ENCODE data around the gene BTG2. TPM values are rescaled to one million over a fixed set of nuclear protein-coding genes. Genes with fewer than 3 reads are reported as not detected.

Gene BTG2
- total and polyA plus RNA-seq, 2 experiments from 2014 or later = 6.3 to 9.1 TPM

DNA sequence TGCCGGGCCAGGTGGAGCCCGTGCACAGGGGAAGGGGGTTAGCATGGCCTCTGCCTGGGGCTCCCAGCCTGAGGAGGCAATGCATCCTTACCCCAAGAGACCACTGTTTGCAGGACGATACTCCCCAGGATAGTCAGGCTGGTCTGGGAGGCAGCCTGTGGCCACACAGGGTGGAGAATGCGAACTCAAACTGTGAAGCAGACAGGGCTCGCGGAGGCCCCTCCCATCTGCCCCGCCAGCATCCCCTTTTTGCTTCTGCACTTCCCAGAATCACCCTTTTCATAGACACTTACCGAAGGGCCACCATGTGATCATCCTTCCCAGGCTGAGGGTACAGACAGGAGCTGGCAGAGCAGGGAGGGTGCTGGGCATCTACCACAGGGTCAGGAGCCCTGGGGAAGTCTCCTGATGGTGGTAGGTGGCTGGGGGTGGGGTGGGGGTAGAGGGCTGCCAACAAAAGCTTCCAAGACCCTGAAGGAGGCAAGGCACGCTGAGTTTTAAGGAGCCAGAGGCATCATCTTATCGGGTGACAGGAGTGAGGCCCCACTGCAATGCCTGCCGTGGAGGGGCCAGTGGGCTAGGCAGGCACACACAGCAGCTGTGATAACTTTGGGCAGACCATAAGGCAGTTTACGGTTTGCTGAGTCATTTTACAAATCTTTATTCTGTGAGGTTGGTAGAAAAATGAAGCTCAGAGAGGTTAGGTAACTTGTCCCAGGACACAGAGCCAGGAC lies 31.3 kb upstream of the BTG2 start:
- Histone ChIP-seq H3K27ac (ENCODE audit: low read depth) (no peak overlapping the region), H3F3A (replicated peaks; ENCODE audit: low read depth) (no peaks in the 10 kb centered on the region), H3K27me3 (ENCODE audit: insufficient read depth) (peaks cover 29% of the 10 kb centered on the region), H3K9me2 (ENCODE audit: insufficient read depth) (no peaks in the 10 kb centered on the region), H2AFZ (peak overlapping the region; percentile 98), H4K20me1 (replicated peaks; ENCODE audit: insufficient read depth) (no peaks in the 10 kb centered on the region), H3K4me3 (peak overlapping the region; percentile 67), H3K4me2 (peak overlapping the region; percentile 92), H3K4me1 (ENCODE audit: insufficient read depth) (peaks cover 14% of the 10 kb centered on the region; the same call in 1 of the 2 replicates), H3K79me2 (replicated peaks; ENCODE audit: insufficient read depth) (no peaks in the 10 kb centered on the region), H3K36me3 (ENCODE audit: insufficient read depth) (no peaks in the 10 kb centered on the region)
- ATAC-seq (peak; percentile 30), DNase-seq (ENCODE audit: low spot score) (peak; percentile 54)
- TF ChIP-seq, protein P1, sequence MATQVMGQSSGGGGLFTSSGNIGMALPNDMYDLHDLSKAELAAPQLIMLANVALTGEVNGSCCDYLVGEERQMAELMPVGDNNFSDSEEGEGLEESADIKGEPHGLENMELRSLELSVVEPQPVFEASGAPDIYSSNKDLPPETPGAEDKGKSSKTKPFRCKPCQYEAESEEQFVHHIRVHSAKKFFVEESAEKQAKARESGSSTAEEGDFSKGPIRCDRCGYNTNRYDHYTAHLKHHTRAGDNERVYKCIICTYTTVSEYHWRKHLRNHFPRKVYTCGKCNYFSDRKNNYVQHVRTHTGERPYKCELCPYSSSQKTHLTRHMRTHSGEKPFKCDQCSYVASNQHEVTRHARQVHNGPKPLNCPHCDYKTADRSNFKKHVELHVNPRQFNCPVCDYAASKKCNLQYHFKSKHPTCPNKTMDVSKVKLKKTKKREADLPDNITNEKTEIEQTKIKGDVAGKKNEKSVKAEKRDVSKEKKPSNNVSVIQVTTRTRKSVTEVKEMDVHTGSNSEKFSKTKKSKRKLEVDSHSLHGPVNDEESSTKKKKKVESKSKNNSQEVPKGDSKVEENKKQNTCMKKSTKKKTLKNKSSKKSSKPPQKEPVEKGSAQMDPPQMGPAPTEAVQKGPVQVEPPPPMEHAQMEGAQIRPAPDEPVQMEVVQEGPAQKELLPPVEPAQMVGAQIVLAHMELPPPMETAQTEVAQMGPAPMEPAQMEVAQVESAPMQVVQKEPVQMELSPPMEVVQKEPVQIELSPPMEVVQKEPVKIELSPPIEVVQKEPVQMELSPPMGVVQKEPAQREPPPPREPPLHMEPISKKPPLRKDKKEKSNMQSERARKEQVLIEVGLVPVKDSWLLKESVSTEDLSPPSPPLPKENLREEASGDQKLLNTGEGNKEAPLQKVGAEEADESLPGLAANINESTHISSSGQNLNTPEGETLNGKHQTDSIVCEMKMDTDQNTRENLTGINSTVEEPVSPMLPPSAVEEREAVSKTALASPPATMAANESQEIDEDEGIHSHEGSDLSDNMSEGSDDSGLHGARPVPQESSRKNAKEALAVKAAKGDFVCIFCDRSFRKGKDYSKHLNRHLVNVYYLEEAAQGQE (IDR thresholded peaks at IDR 0.05; ENCODE audit: unreplicated experiment) = no peak
- no peak for TF ChIP-seq ZNF462 (CRISPR knock-in tag; IDR thresholded peaks at IDR 0.05)
- no peak for TF ChIP-seq ZNF114 (CRISPR knock-in tag; IDR thresholded peaks at IDR 0.05)
- TF ChIP-seq, protein P2, sequence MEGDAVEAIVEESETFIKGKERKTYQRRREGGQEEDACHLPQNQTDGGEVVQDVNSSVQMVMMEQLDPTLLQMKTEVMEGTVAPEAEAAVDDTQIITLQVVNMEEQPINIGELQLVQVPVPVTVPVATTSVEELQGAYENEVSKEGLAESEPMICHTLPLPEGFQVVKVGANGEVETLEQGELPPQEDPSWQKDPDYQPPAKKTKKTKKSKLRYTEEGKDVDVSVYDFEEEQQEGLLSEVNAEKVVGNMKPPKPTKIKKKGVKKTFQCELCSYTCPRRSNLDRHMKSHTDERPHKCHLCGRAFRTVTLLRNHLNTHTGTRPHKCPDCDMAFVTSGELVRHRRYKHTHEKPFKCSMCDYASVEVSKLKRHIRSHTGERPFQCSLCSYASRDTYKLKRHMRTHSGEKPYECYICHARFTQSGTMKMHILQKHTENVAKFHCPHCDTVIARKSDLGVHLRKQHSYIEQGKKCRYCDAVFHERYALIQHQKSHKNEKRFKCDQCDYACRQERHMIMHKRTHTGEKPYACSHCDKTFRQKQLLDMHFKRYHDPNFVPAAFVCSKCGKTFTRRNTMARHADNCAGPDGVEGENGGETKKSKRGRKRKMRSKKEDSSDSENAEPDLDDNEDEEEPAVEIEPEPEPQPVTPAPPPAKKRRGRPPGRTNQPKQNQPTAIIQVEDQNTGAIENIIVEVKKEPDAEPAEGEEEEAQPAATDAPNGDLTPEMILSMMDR (conservative IDR thresholded peaks at IDR 0.05; ENCODE audit: low read depth in 2 of 2) = no peak
- no peak for TF ChIP-seq JUNB (IDR thresholded peaks at IDR 0.05; ENCODE audit: unreplicated experiment)
- TF ChIP-seq POLR2AphosphoS5 (IDR thresholded peaks at IDR 0.05; ENCODE audit: low read depth) = no peak
- no peak for TF ChIP-seq ZNF331 (CRISPR knock-in tag; IDR thresholded peaks at IDR 0.05; ENCODE audit: low read depth)
- TF ChIP-seq NANOG (IDR thresholded peaks at IDR 0.05; ENCODE audit: borderline replicate concordance) = no peak
- no peak for TF ChIP-seq CREB1 (CRISPR knock-in tag; IDR thresholded peaks at IDR 0.05; ENCODE audit: low read depth)
- TF ChIP-seq STAT1 (IDR thresholded peaks at IDR 0.05; ENCODE audit: unreplicated experiment) = no peak
- no peak for TF ChIP-seq EZH2 (IDR thresholded peaks at IDR 0.05; ENCODE audit: low read depth, unreplicated experiment)
- TF ChIP-seq ETS1 (IDR thresholded peaks at IDR 0.05) = no peak
- no peak for TF ChIP-seq EZH2phosphoT487 (IDR thresholded peaks at IDR 0.05; ENCODE audit: unreplicated experiment)
- Mint-ChIP-seq H3K4me1 (peaks cover 19% of the 10 kb centered on the region), H3K9me3 (no peaks in the 10 kb centered on the region), H3K36me3 (ENCODE audit: low read depth) (no peaks in the 10 kb centered on the region), H3K27me3 (ENCODE audit: insufficient read depth, low read depth, poor library complexity) (peaks cover 37% of the 10 kb centered on the region), H3K4me3 (peak overlapping the region; percentile 69), H3K27ac (no peak overlapping the region)
